Stimulated activated CD8-positive, alpha-beta memory T cell treated with anti-CD3 and anti-CD28 coated beads, Interleukin-2, amount 100 ng/mL, for 48 hours (primary cell): ENCODE results near the gene DOK4.

ENCODE experiments used
- DNase-seq, 2 donors: peaks; one replicate each; pipeline ENCODE4 v3.0.0-alpha.2; 2020; ENCODE audit warnings: low read depth in 2 of 2

DOK4 gene

GRCh38 chr16:57519796-57520360 is 33.6 kb upstream of the DOK4 start:
- peak; percentile 75 to 76 for DNase-seq

- no peak for DNase-seq
Observed at GRCh38 chr16:57518922-57519321, 32.6 kb upstream of the DOK4 start.

- DNase-seq, result no peak
Observed at GRCh38 chr16:57518520-57518919, 32.2 kb upstream of the DOK4 start.

DNA sequence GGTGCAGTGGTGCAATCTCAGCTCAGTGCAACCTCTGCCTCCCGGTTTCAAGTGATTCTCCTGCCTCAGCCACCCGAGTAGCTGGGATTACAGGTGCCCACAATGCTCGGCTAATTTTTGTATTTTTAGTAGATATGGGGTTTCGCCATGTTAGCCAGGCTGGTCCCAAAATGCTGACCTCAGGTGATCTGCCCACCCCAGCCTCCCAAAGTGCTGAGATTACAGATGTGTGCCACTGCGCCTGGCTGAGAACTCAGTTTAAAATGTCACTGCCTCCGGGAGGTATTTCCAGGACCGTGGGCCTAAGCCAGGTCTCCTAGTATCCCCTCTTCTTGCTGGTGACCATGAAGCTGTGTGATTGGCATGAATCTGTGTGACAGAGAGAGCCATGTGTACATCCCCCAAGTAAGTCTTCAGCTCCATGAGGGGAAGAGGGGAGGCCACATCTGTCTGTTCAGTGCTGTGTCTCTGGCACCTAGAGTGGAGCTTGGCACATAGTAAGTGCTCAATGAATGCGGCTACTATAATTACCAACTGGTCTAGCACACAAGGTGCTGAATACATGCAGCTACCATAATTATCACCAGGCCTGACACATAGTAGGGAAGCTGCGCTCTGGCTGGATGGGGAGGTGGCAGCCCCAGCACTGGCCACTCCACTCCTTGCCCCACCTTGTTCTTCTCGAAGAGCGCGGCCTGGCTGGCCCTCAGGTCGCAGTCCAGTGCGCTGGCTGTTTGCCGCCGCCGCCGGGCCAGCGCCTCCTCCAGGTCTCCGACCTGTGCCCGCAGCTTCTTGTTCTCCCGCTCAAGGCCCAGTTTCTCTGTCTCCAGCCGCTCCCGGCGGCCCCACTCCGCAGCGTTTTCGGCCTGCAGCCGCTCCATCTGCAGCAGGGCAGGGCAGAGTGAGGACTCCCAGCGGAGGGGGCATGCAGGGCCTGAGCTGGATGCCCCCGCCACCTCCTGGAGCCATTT is 31.4 kb upstream of the DOK4 start:
- no peak for DNase-seq

GRCh38 chr16:57516773-57517172 is 30.5 kb upstream of the DOK4 start:
- DNase-seq, result no peak

GRCh38 chr16:57516176-57516725 is 30.0 kb upstream of the DOK4 start:
- DNase-seq, result no peak

- no peak for DNase-seq
Observed at GRCh38 chr16:57514791-57515600, 28.7 kb upstream of the DOK4 start.

- DNase-seq, result no peak
Observed at GRCh38 chr16:57514371-57514770, 28.1 kb upstream of the DOK4 start.

DNA sequence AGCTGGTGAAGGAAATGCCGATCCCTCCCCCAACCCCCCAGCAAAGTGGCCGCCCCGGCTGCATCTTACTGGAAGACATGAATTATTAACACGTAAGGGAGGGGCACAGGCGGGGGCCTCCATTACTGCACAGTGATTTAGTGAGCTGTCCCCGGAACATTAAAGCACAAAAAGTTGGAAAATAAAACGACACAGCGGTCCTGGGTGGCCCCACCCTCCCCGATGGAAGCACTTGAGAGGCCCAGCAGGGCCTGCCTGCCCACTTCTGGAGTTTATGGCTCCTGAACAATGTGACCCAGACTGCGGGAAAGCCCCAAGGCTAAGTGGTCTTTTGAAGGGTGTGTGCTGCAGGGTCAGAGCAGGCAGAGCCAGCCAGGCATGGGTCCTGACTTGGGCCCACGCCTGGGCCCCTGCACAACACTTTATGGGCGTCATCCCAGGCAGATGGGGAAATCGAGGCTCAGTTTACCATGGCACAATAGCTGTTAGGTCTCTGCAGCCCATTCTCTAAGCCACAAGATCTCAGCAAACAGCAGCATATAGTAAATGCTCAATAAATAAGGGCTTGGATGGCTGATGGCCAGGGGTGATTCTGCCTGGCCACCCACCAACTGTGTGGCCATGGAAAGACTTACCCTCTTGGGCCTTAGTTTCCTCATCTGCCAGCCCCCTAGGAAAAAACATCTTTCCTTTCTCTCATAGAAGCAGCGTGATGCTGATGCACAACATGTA is 27.2 kb upstream of the DOK4 start:
- no peak for DNase-seq

- no peak for DNase-seq
Observed at GRCh38 chr16:57512296-57513001, 26.2 kb upstream of the DOK4 start.

GRCh38 chr16:57510016-57510871 is 24.0 kb upstream of the DOK4 start:
- DNase-seq, result no peak

- DNase-seq, result no peak
Observed at GRCh38 chr16:57509231-57509923, 23.1 kb upstream of the DOK4 start.

GRCh38 chr16:57508035-57508425 is 21.7 kb upstream of the DOK4 start:
- no peak for DNase-seq

GRCh38 chr16:57507136-57508034 is 21.1 kb upstream of the DOK4 start:
- DNase-seq, result no peak

- no peak for DNase-seq
Observed at GRCh38 chr16:57505169-57505568, 18.9 kb upstream of the DOK4 start.

DNA sequence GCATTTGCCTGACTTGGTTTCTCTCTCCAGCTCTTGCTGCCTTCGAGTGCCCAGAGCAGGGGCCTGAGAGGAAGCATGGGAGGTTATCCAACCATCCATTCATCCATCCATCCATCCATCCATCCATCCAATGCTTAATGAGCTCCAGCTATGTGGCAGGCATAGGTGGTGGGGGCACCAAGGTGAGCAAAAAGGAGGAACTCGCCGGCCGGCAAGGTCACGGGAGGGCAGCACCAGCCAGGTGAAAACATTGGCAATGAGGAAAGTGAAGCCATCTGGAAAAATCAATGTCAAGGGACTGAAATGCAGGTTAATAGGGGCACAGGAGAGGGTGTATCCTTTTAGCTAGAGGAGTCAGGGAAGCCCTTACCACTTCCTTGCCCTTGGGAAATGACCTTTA is 18.2 kb upstream of the DOK4 start:
- no peak for DNase-seq

DNA sequence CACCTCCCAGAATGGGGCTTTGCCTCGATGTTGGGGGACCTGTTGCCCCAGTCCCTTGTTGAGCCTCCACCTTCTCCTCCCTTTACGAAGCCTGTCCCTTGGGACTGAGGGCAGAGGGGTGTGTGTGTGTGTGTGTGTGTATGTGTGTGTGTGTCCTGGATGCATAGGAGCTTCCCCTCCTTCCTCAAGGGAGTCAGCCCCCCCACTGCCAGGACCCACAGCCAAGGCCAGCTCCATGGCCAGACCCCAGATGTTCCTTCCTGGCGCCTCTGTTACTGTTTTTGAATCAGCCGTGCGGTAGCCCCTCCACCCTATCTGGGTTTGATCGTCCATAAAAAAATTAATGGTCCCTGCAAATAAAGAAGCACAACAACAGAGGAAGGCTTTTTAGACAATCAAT is 17.7 kb upstream of the DOK4 start:
- DNase-seq, result no peak

GRCh38 chr16:57503366-57503765 is 17.1 kb upstream of the DOK4 start:
- DNase-seq, result no peak
